ENCODE results near the gene RDH13.

Gene RDH13

DNA sequence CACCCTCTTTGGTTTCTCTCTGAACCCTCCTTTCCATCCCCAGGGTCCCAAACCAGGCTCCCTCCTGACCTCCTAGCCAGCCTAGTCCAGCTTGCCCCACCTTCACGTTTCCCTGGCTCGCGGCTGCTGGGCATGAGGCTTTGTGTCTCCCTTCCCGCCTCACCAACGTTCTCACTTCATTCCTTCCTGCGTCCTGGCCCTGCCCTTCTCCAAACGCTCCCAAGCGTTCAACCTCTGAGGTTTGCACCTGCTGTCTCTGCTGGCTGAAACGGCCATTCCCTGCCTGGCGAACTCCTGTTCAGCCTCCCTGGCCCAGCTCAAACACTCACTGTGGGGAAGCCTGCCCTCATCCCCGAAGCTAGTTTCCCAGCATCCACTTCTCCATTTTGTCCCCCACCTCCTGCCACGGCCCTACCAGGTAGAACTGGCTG, 25.1 kb upstream of the RDH13 start (continued):
- TF ChIP-seq, protein P1, sequence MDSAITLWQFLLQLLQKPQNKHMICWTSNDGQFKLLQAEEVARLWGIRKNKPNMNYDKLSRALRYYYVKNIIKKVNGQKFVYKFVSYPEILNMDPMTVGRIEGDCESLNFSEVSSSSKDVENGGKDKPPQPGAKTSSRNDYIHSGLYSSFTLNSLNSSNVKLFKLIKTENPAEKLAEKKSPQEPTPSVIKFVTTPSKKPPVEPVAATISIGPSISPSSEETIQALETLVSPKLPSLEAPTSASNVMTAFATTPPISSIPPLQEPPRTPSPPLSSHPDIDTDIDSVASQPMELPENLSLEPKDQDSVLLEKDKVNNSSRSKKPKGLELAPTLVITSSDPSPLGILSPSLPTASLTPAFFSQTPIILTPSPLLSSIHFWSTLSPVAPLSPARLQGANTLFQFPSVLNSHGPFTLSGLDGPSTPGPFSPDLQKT (IDR thresholded peaks at IDR 0.05; ENCODE audit: borderline replicate concordance, low read depth, low read length), result no peak
- TF ChIP-seq ZNF423 (tag by site-specific recombination; IDR thresholded peaks at IDR 0.05), result no peak

DNA sequence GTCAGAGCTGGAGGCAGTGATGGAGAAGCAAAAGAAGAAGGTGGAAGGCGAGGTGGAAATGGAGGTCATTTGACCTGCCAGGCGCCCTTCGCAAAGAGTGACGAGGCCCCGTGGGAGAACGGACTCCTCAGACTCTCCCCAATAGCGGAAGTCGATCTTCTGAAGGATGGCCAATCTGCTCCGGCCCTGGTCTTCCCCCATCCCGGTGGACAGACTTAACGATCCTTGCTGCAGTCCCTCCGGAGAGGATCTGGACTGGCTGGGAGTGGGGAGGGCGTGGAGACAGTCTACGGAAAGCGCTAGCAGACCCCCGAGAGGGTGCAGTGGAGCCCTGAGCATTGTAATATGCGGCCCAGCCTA, 24.6 kb upstream of the RDH13 start:
- no peaks in the 10 kb centered on the region for H3K4me1 ChIP-seq (ENCODE audit: control insufficient read depth, insufficient read depth, low read length)
- TF ChIP-seq, protein P2, sequence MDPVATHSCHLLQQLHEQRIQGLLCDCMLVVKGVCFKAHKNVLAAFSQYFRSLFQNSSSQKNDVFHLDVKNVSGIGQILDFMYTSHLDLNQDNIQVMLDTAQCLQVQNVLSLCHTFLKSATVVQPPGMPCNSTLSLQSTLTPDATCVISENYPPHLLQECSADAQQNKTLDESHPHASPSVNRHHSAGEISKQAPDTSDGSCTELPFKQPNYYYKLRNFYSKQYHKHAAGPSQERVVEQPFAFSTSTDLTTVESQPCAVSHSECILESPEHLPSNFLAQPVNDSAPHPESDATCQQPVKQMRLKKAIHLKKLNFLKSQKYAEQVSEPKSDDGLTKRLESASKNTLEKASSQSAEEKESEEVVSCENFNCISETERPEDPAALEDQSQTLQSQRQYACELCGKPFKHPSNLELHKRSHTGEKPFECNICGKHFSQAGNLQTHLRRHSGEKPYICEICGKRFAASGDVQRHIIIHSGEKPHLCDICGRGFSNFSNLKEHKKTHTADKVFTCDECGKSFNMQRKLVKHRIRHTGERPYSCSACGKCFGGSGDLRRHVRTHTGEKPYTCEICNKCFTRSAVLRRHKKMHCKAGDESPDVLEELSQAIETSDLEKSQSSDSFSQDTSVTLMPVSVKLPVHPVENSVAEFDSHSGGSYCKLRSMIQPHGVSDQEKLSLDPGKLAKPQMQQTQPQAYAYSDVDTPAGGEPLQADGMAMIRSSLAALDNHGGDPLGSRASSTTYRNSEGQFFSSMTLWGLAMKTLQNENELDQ (tag by site-specific recombination; IDR thresholded peaks at IDR 0.05; ENCODE audit: low read depth), result no peak
- H3K9me3 ChIP-seq (ENCODE audit: control insufficient read depth, insufficient read depth, low read depth, low read length), result no peaks in the 10 kb centered on the region
- H3K4me3 ChIP-seq (ENCODE audit: low read depth, low read length), result no peak overlapping the region
- no peak overlapping the region for H3K27ac ChIP-seq (ENCODE audit: extremely low read depth, low read depth, low read length)
- CTCF ChIA-PET, result interaction anchor here (0.6 to 3.6 kb wide), 15 partner anchors 11 to 668 kb away, joined by 3 to 35 read pairs (median 6); partner anchors contain the start of gene PPP1R12C
- POLR2A ChIA-PET, result interaction anchor here (1.0 to 2.0 kb wide), 3 partner anchors 25 to 30 kb away, joined by 4 to 13 read pairs (median 5); partner anchors contain the start of genes PPP1R12C and RDH13
- peaks cover 0 to 28% of the 10 kb centered on the region in 2 experiments; a peak in 2 of 3 replicates for H3K36me3 ChIP-seq (ENCODE audit: control insufficient read depth in 2 of 2, insufficient read depth in 1 of 2, low read length in 2 of 2)

DNA sequence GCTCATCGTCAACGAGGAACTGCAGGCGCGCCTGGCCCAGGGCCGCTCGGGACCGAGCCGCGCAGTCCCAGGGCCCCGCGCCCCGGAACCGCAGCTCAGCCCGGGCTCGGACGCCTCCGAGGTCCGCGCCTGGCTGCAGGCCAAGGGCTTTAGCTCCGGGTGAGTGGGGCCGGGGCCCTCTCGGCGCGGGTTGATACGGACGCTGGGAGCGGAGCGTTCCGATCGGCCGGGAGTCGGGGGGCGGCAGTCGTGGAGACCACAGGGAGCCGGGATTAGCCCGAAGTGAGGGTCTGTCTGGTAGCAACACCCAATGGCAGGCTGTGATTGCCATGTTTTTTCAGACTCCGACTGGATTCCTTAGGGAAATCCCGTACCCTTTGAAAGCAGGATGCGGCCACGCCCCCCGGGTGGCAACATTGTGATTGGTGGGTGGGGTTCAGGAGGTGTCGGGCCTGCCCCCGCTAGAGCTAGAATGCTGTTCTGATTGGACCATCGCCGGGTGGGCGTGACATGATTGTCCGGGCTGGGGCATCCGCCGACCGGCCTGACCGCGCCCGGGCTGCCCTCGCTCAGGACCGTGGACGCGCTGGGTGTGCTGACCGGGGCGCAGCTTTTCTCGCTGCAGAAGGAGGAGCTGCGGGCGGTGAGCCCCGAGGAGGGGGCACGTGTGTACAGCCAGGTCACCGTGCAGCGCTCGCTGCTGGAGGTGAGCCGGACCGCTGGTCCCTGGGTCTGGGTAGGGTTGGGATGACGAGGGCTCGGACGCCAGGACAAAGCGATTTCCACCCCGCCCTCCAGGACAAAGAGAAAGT, 24.0 kb upstream of the RDH13 start:
- CTCF ChIA-PET, result interaction anchor here (0.6 to 3.6 kb wide), 4 partner anchors 28 to 413 kb away, joined by 3 to 26 read pairs (median 8); partner anchors contain the start of gene PPP1R12C
- no peak overlapping the region; the same call in 1 of the 2 replicates for H3K4me3 ChIP-seq (ENCODE audit: low read depth, low read length)
- TF ChIP-seq KLF10 (tag by site-specific recombination; IDR thresholded peaks at IDR 0.05), result 0 out of 2 replicates have a peak, but pooled peaks have one; percentile 23
- TF ChIP-seq KLF9 (tag by site-specific recombination; IDR thresholded peaks at IDR 0.05; ENCODE audit: low read depth), result peak; percentile 44
- no peak for TF ChIP-seq ZNF341 (tag by site-specific recombination; IDR thresholded peaks at IDR 0.05; ENCODE audit: low read depth)
- no peak for TF ChIP-seq OVOL3 (tag by site-specific recombination; IDR thresholded peaks at IDR 0.05)
- TF ChIP-seq ZSCAN23 (tag by site-specific recombination; IDR thresholded peaks at IDR 0.05), result no peak
- TF ChIP-seq, protein P3, sequence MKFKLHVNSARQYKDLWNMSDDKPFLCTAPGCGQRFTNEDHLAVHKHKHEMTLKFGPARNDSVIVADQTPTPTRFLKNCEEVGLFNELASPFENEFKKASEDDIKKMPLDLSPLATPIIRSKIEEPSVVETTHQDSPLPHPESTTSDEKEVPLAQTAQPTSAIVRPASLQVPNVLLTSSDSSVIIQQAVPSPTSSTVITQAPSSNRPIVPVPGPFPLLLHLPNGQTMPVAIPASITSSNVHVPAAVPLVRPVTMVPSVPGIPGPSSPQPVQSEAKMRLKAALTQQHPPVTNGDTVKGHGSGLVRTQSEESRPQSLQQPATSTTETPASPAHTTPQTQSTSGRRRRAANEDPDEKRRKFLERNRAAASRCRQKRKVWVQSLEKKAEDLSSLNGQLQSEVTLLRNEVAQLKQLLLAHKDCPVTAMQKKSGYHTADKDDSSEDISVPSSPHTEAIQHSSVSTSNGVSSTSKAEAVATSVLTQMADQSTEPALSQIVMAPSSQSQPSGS (tag by site-specific recombination; IDR thresholded peaks at IDR 0.05; ENCODE audit: low read depth), result no peak
- no peak for TF ChIP-seq SP3 (tag by site-specific recombination; IDR thresholded peaks at IDR 0.05)
- TF ChIP-seq ZNF416 (tag by site-specific recombination; IDR thresholded peaks at IDR 0.05), result no peak
- no peak for TF ChIP-seq GFI1B (tag by site-specific recombination; IDR thresholded peaks at IDR 0.05)
- TF ChIP-seq, protein P4, sequence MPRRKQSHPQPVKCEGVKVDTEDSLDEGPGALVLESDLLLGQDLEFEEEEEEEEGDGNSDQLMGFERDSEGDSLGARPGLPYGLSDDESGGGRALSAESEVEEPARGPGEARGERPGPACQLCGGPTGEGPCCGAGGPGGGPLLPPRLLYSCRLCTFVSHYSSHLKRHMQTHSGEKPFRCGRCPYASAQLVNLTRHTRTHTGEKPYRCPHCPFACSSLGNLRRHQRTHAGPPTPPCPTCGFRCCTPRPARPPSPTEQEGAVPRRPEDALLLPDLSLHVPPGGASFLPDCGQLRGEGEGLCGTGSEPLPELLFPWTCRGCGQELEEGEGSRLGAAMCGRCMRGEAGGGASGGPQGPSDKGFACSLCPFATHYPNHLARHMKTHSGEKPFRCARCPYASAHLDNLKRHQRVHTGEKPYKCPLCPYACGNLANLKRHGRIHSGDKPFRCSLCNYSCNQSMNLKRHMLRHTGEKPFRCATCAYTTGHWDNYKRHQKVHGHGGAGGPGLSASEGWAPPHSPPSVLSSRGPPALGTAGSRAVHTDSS (tag by site-specific recombination; IDR thresholded peaks at IDR 0.05), result no peak
- no peak for TF ChIP-seq ZNF2 (tag by site-specific recombination; IDR thresholded peaks at IDR 0.05)
- no peak for TF ChIP-seq ZNF548 (tag by site-specific recombination; IDR thresholded peaks at IDR 0.05)
- no peak for TF ChIP-seq EGR2 (tag by site-specific recombination; IDR thresholded peaks at IDR 0.05; ENCODE audit: low read depth)
- no peak for TF ChIP-seq ZNF654 (tag by site-specific recombination; IDR thresholded peaks at IDR 0.05; ENCODE audit: low read depth)
- TF ChIP-seq KLF16 (tag by site-specific recombination; IDR thresholded peaks at IDR 0.05), result no peak
- peak; percentile 61; the same call in 1 of the 2 replicates for TF ChIP-seq KLF8 (tag by site-specific recombination; IDR thresholded peaks at IDR 0.05)
- no peak for TF ChIP-seq ZNF561 (tag by site-specific recombination; IDR thresholded peaks at IDR 0.05; ENCODE audit: borderline replicate concordance)
- no peak for TF ChIP-seq ZNF324 (tag by site-specific recombination; IDR thresholded peaks at IDR 0.05)
- no peak overlapping the region for H3K27ac ChIP-seq (ENCODE audit: extremely low read depth, low read depth, low read length)
- H3K9me3 ChIP-seq (ENCODE audit: control insufficient read depth, insufficient read depth, low read depth, low read length), result no peaks in the 10 kb centered on the region
- no peaks in the 10 kb centered on the region for H3K4me1 ChIP-seq (ENCODE audit: control insufficient read depth, insufficient read depth, low read length)
- POLR2A ChIA-PET, result interaction anchor here (1.0 kb wide), 1 partner anchor 30 kb away, joined by 5 read pairs; the partner anchor contains the start of gene PPP1R12C
- H3K36me3 ChIP-seq (ENCODE audit: control insufficient read depth in 2 of 2, insufficient read depth in 1 of 2, low read length in 2 of 2), result peaks cover 0 to 26% of the 10 kb centered on the region in 2 experiments; a peak in 2 of 3 replicates
